ENCODE data around the gene JMJD7.
A peak's percentile ranks its signal among the peaks of the same experiment; 100 is the strongest.

The JMJD7 gene

GRCh38 chr15:41783296-41783695, 44.6 kb upstream of the JMJD7 start:
- H3K9me3 ChIP-seq (ENCODE audit: control extremely low read depth in 1 of 5, control insufficient read depth in 4 of 5, insufficient read depth in 2 of 5, low read depth in 1 of 5, low read length in 4 of 5) = no peaks in the 10 kb centered on the region
- no peak overlapping the region for H3K4me3 ChIP-seq (ENCODE audit: control insufficient read depth in 1 of 7, extremely low read depth in 1 of 7, insufficient read depth in 4 of 7, low read depth in 2 of 7, low read length in 6 of 7)
- no peak overlapping the region for H3K27ac ChIP-seq (ENCODE audit: insufficient read depth in 1 of 2, low read depth in 1 of 2, low read length in 2 of 2, poor library complexity in 1 of 2, severe bottlenecking in 2 of 2)
- ChIA-PET POLR2A (interaction anchor here (0.5 kb wide), 2 partner anchors 9 kb away, joined by 3 to 5 read pairs; partner anchors contain the start of gene MAPKBP1), CTCF (interaction anchor here (0.9 to 3.1 kb wide), 5 partner anchors 9 to 54 kb away, joined by 3 to 22 read pairs (median 9); partner anchors contain the start of gene MAPKBP1)
- H3K27me3 ChIP-seq (replicated peaks in 2 of 5; ENCODE audit: control insufficient read depth in 4 of 5, insufficient read depth in 5 of 5, low read length in 4 of 5) = no peaks in the 10 kb centered on the region
- DNase-seq = no peak
- peaks cover under 1 to 33% (median 19%) of the 10 kb centered on the region in 4 experiments for H3K4me1 ChIP-seq (ENCODE audit: control extremely low read depth in 1 of 4, control insufficient read depth in 4 of 4, insufficient read depth in 4 of 4, low read length in 3 of 4)
- peaks cover 0 to 2% (median 0%) of the 10 kb centered on the region in 4 experiments for H3K36me3 ChIP-seq (ENCODE audit: control insufficient read depth in 4 of 4, insufficient read depth in 4 of 4, low read length in 3 of 4)
- no CpG with 5 or more reads among the region's 1 CpG for WGBS (ENCODE audit: insufficient coverage)

- H3K4me3 ChIP-seq (ENCODE audit: control insufficient read depth in 1 of 7, extremely low read depth in 1 of 7, insufficient read depth in 4 of 7, low read depth in 2 of 7, low read length in 6 of 7) = no peak overlapping the region
- no peaks in the 10 kb centered on the region for H3K36me3 ChIP-seq (ENCODE audit: control insufficient read depth in 4 of 4, insufficient read depth in 4 of 4, low read length in 3 of 4)
- H3K27ac ChIP-seq (ENCODE audit: insufficient read depth in 1 of 2, low read depth in 1 of 2, low read length in 2 of 2, poor library complexity in 1 of 2, severe bottlenecking in 2 of 2) = no peak overlapping the region
- CTCF ChIA-PET = interaction anchor here (0.9 to 5.4 kb wide), 10 partner anchors 8 to 28 kb away, joined by 3 to 44 read pairs (median 6); partner anchors contain the start of gene MAPKBP1
- no peaks in the 10 kb centered on the region for H3K9me3 ChIP-seq (ENCODE audit: control extremely low read depth in 1 of 5, control insufficient read depth in 4 of 5, insufficient read depth in 2 of 5, low read depth in 1 of 5, low read length in 4 of 5)
- no peak for DNase-seq
- H3K27me3 ChIP-seq (replicated peaks in 2 of 5; ENCODE audit: control insufficient read depth in 4 of 5, insufficient read depth in 5 of 5, low read length in 4 of 5) = no peaks in the 10 kb centered on the region
- H3K4me1 ChIP-seq (ENCODE audit: control extremely low read depth in 1 of 4, control insufficient read depth in 4 of 4, insufficient read depth in 4 of 4, low read length in 3 of 4) = peaks cover 15 to 53% (median 47%) of the 10 kb centered on the region in 4 experiments
- POLR2A ChIA-PET = no interaction called here
- 72% methylated on average over 2 of the region's 3 CpGs for WGBS (ENCODE audit: insufficient coverage)
These were observed 39.6 kb upstream of the JMJD7 start for GRCh38 chr15:41788262-41788661.

DNA sequence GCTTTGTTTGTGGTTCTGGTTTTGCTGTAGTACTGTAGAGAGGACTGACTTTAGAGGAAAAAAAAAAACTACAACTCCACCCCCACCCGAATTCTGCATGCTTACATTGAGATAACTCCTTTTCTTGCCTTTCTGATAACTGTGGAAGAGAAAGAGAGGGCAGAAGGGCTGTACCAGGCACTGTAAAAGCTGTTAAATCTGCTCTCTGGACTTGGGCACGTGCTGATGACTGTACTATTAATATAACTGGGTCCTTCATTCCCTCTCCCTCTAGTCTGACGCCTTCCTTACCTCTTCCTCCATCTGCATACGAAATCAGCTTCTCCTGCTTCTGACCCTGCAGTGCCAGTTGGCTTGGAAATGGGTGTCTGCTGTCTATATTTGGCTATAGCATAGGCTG, 38.7 kb upstream of the JMJD7 start:
- no peaks in the 10 kb centered on the region for H3K27me3 ChIP-seq (replicated peaks in 2 of 5; ENCODE audit: control insufficient read depth in 4 of 5, insufficient read depth in 5 of 5, low read length in 4 of 5)
- ChIA-PET CTCF (interaction anchor here (0.8 to 5.4 kb wide), 10 partner anchors 9 to 37 kb away, joined by 3 to 44 read pairs (median 6); partner anchors contain the start of gene MAPKBP1), POLR2A (no interaction called here)
- no peak overlapping the region for H3K27ac ChIP-seq (ENCODE audit: insufficient read depth in 1 of 2, low read depth in 1 of 2, low read length in 2 of 2, poor library complexity in 1 of 2, severe bottlenecking in 2 of 2)
- no peaks in the 10 kb centered on the region for H3K36me3 ChIP-seq (ENCODE audit: control insufficient read depth in 4 of 4, insufficient read depth in 4 of 4, low read length in 3 of 4)
- peak overlapping the region in 1 of 7 experiments; percentile 55 for H3K4me3 ChIP-seq (ENCODE audit: control insufficient read depth in 1 of 7, extremely low read depth in 1 of 7, insufficient read depth in 4 of 7, low read depth in 2 of 7, low read length in 6 of 7)
- DNase-seq = peak in 2 of 3 donors; percentile 34 to 55
- peaks cover 15 to 57% (median 49%) of the 10 kb centered on the region in 4 experiments for H3K4me1 ChIP-seq (ENCODE audit: control extremely low read depth in 1 of 4, control insufficient read depth in 4 of 4, insufficient read depth in 4 of 4, low read length in 3 of 4)
- no peaks in the 10 kb centered on the region for H3K9me3 ChIP-seq (ENCODE audit: control extremely low read depth in 1 of 5, control insufficient read depth in 4 of 5, insufficient read depth in 2 of 5, low read depth in 1 of 5, low read length in 4 of 5)
- WGBS (ENCODE audit: insufficient coverage) = 80% methylated on average over 1 of the region's 4 CpGs

DNA sequence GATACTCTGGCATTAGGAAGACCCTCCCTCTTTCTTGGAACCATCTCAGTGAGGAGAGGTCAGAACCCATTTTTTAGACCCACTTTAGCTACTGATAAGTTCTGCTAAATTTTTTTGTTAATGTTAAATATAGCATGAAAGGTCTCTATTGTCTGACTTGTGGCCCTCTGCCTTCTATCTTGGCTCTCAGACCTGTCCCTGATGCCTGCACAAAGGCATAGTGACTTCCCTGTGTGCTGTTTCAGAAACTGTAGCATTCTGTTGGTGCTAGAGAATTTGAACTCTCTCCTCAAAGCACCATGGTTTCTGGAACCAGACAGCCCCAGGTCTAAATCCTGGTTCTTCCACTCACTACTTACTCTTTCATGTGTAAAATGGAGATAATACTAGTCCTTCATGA, 38.2 kb upstream of the JMJD7 start:
- H3K4me1 ChIP-seq (ENCODE audit: control extremely low read depth in 1 of 4, control insufficient read depth in 4 of 4, insufficient read depth in 4 of 4, low read length in 3 of 4) = peaks cover 15 to 57% (median 50%) of the 10 kb centered on the region in 4 experiments
- H3K27ac ChIP-seq (ENCODE audit: insufficient read depth in 1 of 2, low read depth in 1 of 2, low read length in 2 of 2, poor library complexity in 1 of 2, severe bottlenecking in 2 of 2) = no peak overlapping the region

GRCh38 chr15:41790169-41790568, 37.7 kb upstream of the JMJD7 start:
- WGBS (ENCODE audit: insufficient coverage) = 91% methylated on average over 3 of the region's 3 CpGs
- POLR2A ChIA-PET = no interaction called here
- Histone ChIP-seq H3K27me3 (replicated peaks in 2 of 5; ENCODE audit: control insufficient read depth in 4 of 5, insufficient read depth in 5 of 5, low read length in 4 of 5) (no peaks in the 10 kb centered on the region), H3K27ac (ENCODE audit: insufficient read depth in 1 of 2, low read depth in 1 of 2, low read length in 2 of 2, poor library complexity in 1 of 2, severe bottlenecking in 2 of 2) (peak overlapping the region; percentile 67 to 83), H3K36me3 (ENCODE audit: control insufficient read depth in 4 of 4, insufficient read depth in 4 of 4, low read length in 3 of 4) (no peaks in the 10 kb centered on the region), H3K9me3 (ENCODE audit: control extremely low read depth in 1 of 5, control insufficient read depth in 4 of 5, insufficient read depth in 2 of 5, low read depth in 1 of 5, low read length in 4 of 5) (no peaks in the 10 kb centered on the region), H3K4me1 (ENCODE audit: control extremely low read depth in 1 of 4, control insufficient read depth in 4 of 4, insufficient read depth in 4 of 4, low read length in 3 of 4) (peaks cover 15 to 60% (median 52%) of the 10 kb centered on the region in 4 experiments), H3K4me3 (ENCODE audit: control insufficient read depth in 1 of 7, extremely low read depth in 1 of 7, insufficient read depth in 4 of 7, low read depth in 2 of 7, low read length in 6 of 7) (peak overlapping the region in 3 of 7 experiments; percentile 12 to 55 (median 37))
- DNase-seq = peak in 1 of 3 donors; percentile 15
- CTCF ChIA-PET = interaction anchor here (0.9 to 5.4 kb wide), 6 partner anchors 10 to 21 kb away, joined by 3 to 44 read pairs (median 6); partner anchors contain the start of gene MAPKBP1

More for the DNA sequence above, 38.2 kb upstream of the JMJD7 start:
- no peaks in the 10 kb centered on the region for H3K9me3 ChIP-seq (ENCODE audit: control extremely low read depth in 1 of 5, control insufficient read depth in 4 of 5, insufficient read depth in 2 of 5, low read depth in 1 of 5, low read length in 4 of 5)
- no peak for DNase-seq
- H3K36me3 ChIP-seq (ENCODE audit: control insufficient read depth in 4 of 4, insufficient read depth in 4 of 4, low read length in 3 of 4) = no peaks in the 10 kb centered on the region
- H3K4me3 ChIP-seq (ENCODE audit: control insufficient read depth in 1 of 7, extremely low read depth in 1 of 7, insufficient read depth in 4 of 7, low read depth in 2 of 7, low read length in 6 of 7) = peak overlapping the region in 1 of 7 experiments; percentile 55
- H3K27me3 ChIP-seq (replicated peaks in 2 of 5; ENCODE audit: control insufficient read depth in 4 of 5, insufficient read depth in 5 of 5, low read length in 4 of 5) = no peaks in the 10 kb centered on the region
- ChIA-PET CTCF (interaction anchor here (0.8 to 5.4 kb wide), 8 partner anchors 9 to 37 kb away, joined by 3 to 44 read pairs (median 8); partner anchors contain the start of gene MAPKBP1), POLR2A (no interaction called here)

- POLR2A ChIA-PET = interaction anchor here (0.5 kb wide), 1 partner anchor 120 kb away, joined by 3 read pairs; no protein-coding TSS in a partner anchor
- H3K9me3 ChIP-seq (ENCODE audit: control extremely low read depth in 1 of 5, control insufficient read depth in 4 of 5, insufficient read depth in 2 of 5, low read depth in 1 of 5, low read length in 4 of 5) = no peaks in the 10 kb centered on the region
- H3K4me3 ChIP-seq (ENCODE audit: control insufficient read depth in 1 of 7, extremely low read depth in 1 of 7, insufficient read depth in 4 of 7, low read depth in 2 of 7, low read length in 6 of 7) = peak overlapping the region in 4 of 7 experiments; percentile 12 to 55 (median 36)
- CTCF ChIA-PET = interaction anchor here (0.9 to 5.4 kb wide), 8 partner anchors 11 to 20 kb away, joined by 3 to 44 read pairs (median 4); partner anchors contain the start of gene MAPKBP1
- DNase-seq = peak in 2 of 3 donors; percentile 78 to 86
- peaks cover 17 to 65% (median 56%) of the 10 kb centered on the region in 4 experiments for H3K4me1 ChIP-seq (ENCODE audit: control extremely low read depth in 1 of 4, control insufficient read depth in 4 of 4, insufficient read depth in 4 of 4, low read length in 3 of 4)
- H3K27me3 ChIP-seq (replicated peaks in 2 of 5; ENCODE audit: control insufficient read depth in 4 of 5, insufficient read depth in 5 of 5, low read length in 4 of 5) = no peaks in the 10 kb centered on the region
- peak overlapping the region; percentile 67 to 83 for H3K27ac ChIP-seq (ENCODE audit: insufficient read depth in 1 of 2, low read depth in 1 of 2, low read length in 2 of 2, poor library complexity in 1 of 2, severe bottlenecking in 2 of 2)
- no peaks in the 10 kb centered on the region for H3K36me3 ChIP-seq (ENCODE audit: control insufficient read depth in 4 of 4, insufficient read depth in 4 of 4, low read length in 3 of 4)
- WGBS (ENCODE audit: insufficient coverage) = 11% methylated on average over 4 of the region's 5 CpGs
These were observed 36.9 kb upstream of the JMJD7 start for GRCh38 chr15:41790756-41791546.
